GM23248 (cell line): ENCODE results near the gene GABRG3. TPM values are rescaled to one million over a fixed set of nuclear protein-coding genes. Genes with fewer than 3 reads are reported as not detected.

Experiments
- DNase-seq: peaks from one replicate; pipeline ENCODE4 v3.0.0-alpha.2; 2015
- H2AFZ ChIP-seq: fragments of 200-600 bp; sonication (generic); 2 replicates; pipeline ENCODE4 v1.6.1; 2016; ENCODE audit warnings: antibody characterized with exemption
- H3F3A ChIP-seq: fragments of 200-600 bp; sonication (generic); 2 replicates; pipeline ENCODE4 v1.6.1; 2016; ENCODE audit warnings: mild to moderate bottlenecking, antibody characterized with exemption, mixed run types; ENCODE audit not compliant: insufficient read depth
- H3K27ac ChIP-seq: fragments of 200-600 bp; sonication (generic); 2 replicates; pipeline ENCODE4 v1.5.1; 2016; ENCODE audit warnings: mild to moderate bottlenecking
- H3K27me3 ChIP-seq: fragments of 200-600 bp; sonication (generic); replicated peaks from 2 replicates; pipeline ENCODE4 v1.6.1; 2016; ENCODE audit warnings: mild to moderate bottlenecking; ENCODE audit not compliant: insufficient read depth
- H3K36me3 ChIP-seq: fragments of 200-600 bp; sonication (generic); 2 replicates; pipeline ENCODE4 v1.6.1; 2016; ENCODE audit warnings: low read depth, mild to moderate bottlenecking
- H3K4me1 ChIP-seq: fragments of 200-600 bp; sonication (generic); 2 replicates; pipeline ENCODE4 v1.6.1; 2016; ENCODE audit warnings: mild to moderate bottlenecking; ENCODE audit not compliant: insufficient read depth
- H3K4me2 ChIP-seq: fragments of 200-600 bp; sonication (generic); one replicate; pipeline ENCODE4 v1.6.1; 2016; ENCODE audit warnings: mild to moderate bottlenecking; ENCODE audit not compliant: unreplicated experiment
- H3K4me3 ChIP-seq: fragments of 200-600 bp; sonication (generic); 2 replicates; pipeline ENCODE4 v1.5.1; 2016; ENCODE audit warnings: mild to moderate bottlenecking
- H3K79me2 ChIP-seq: fragments of 200-600 bp; sonication (generic); 2 replicates; pipeline ENCODE4 v1.6.1; 2016; ENCODE audit warnings: mild to moderate bottlenecking; ENCODE audit not compliant: insufficient read depth
- H3K9ac ChIP-seq: fragments of 200-600 bp; sonication (generic); 2 replicates; pipeline ENCODE4 v1.6.1; 2016; ENCODE audit warnings: mild to moderate bottlenecking
- H3K9me2 ChIP-seq: fragments of 200-600 bp; sonication (generic); 2 replicates; pipeline ENCODE4 v1.6.1; 2016; ENCODE audit warnings: mixed run types, mild to moderate bottlenecking, moderate library complexity; ENCODE audit not compliant: insufficient read depth
- H3K9me3 ChIP-seq: fragments of 200-600 bp; sonication (generic); one replicate; pipeline ENCODE4 v1.6.1; 2017; ENCODE audit warnings: low read depth
- H4K20me1 ChIP-seq: fragments of 200-600 bp; sonication (generic); 2 replicates; pipeline ENCODE4 v1.6.0; 2016; ENCODE audit not compliant: insufficient read depth
- EZH2 ChIP-seq: fragments of 200-600 bp; sonication (generic); IDR thresholded peaks from 2 replicates; pipeline ENCODE4 v1.6.1; 2018; ENCODE audit warnings: antibody characterized with exemption, mild to moderate bottlenecking; ENCODE audit not compliant: insufficient read depth, poor library complexity, severe bottlenecking
- EZH2phosphoT487 ChIP-seq: fragments of 200-600 bp; sonication (generic); IDR thresholded peaks from 2 replicates; pipeline ENCODE4 v1.6.1; 2018; ENCODE audit warnings: antibody characterized with exemption, moderate library complexity, mild to moderate bottlenecking, low read depth; ENCODE audit not compliant: insufficient read depth
- WGBS, 2 experiments: methylation state at CpG; one replicate each; pipeline ENCODE4 v1.1.6; 2015 to 2017; ENCODE audit warnings: low lambda C conversion rate in 2 of 2, low coverage in 1 of 2; ENCODE audit errors: missing lambda C conversion rate in 2 of 2; 5-methylcytosine and 5-hydroxymethylcytosine counted together
- in situ Hi-C: fragments of 300-500 bp; cut with MboI; formaldehyde crosslinking; loops from 2 replicates; pipeline ENCODE4 v1.15.0; 2020
- polyA plus RNA-seq: library from polyadenylated mRNA; unstranded; fragments of >200 nt; fragmentation: Nextera tagmentation; extraction: Ambion mirVana; gene quantifications from 2 replicates; pipeline ENCODE4 v1.2.1, GENCODE V29; 2016
- total RNA-seq: library from RNA; depleted of rRNA; stranded (reverse); fragments of >200 nt; shearing (Covaris generic); gene quantifications from 2 replicates; pipeline ENCODE4 v1.2.3, GENCODE V29; 2014

The GABRG3 gene
- total and polyA plus RNA-seq, 2 experiments from 2014 or later = not detected

DNA sequence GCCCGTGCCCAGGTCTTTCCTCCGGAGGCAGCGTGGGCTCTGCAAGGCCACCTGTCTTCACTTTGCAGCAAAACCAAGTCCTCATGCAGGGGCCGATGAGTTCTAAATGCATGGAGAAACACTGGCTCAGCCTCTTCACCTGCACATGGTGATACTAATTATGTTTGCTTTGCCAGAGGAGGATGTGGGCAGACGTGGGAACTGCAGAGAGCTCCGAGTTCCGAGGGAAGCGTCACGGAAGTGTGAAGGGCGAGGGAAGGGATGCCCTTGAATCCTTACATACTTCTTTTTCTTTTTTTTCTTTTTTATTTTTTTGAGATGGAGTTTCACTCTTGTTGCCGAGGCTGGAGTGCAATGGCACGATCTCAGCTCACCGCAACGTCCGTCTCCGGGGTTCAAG lies 74.8 kb downstream of the GABRG3 start:
- no peaks in the 10 kb centered on the region for H3K27me3 ChIP-seq
- no peaks in the 10 kb centered on the region for H3K79me2 ChIP-seq
- no peaks in the 10 kb centered on the region for H3F3A ChIP-seq
- DNase-seq = no peak
- H3K27ac ChIP-seq = no peak overlapping the region
- H3K36me3 ChIP-seq = no peaks in the 10 kb centered on the region
- H3K4me1 ChIP-seq = no peaks in the 10 kb centered on the region
- no peak overlapping the region for H3K9ac ChIP-seq
- H3K4me3 ChIP-seq = no peak overlapping the region
- TF ChIP-seq EZH2 = no peak
- no peak for TF ChIP-seq EZH2phosphoT487
- H2AFZ ChIP-seq = no peak overlapping the region
- in situ Hi-C loops = no loop called here
- no peaks in the 10 kb centered on the region for H3K9me3 ChIP-seq
- no peaks in the 10 kb centered on the region for H4K20me1 ChIP-seq
- H3K4me2 ChIP-seq = no peak overlapping the region
- WGBS, 2 experiments = 55 to 58% methylated on average over 16 of the region's 16 CpGs
- no peaks in the 10 kb centered on the region for H3K9me2 ChIP-seq

DNA sequence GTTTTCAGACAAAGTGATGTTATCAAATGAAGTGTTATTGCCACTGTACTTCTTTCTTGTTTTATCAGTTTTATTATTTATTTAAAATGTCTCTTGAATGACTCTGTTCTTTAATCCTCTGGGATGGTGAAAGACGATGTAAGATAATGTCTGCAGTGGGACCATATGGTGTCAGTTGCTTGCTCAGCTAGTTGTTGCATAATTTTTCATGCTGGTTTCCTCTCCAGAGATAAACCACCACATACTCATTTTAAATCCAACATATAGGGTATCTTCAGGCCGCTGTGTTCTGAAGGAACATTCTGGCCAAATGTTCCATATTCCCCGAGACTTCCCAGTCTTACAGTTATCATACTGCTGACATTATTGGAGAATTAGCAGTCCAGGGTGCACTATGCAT lies 75.9 kb downstream of the GABRG3 start:
- Histone ChIP-seq H3K4me3 (no peak overlapping the region), H3K27me3 (no peaks in the 10 kb centered on the region), H3K36me3 (no peaks in the 10 kb centered on the region), H3K9me2 (no peaks in the 10 kb centered on the region), H3K9me3 (no peaks in the 10 kb centered on the region), H3K79me2 (no peaks in the 10 kb centered on the region), H3K4me2 (no peak overlapping the region), H4K20me1 (no peaks in the 10 kb centered on the region), H3F3A (no peaks in the 10 kb centered on the region), H3K27ac (no peak overlapping the region), H3K4me1 (no peaks in the 10 kb centered on the region), H3K9ac (no peak overlapping the region), H2AFZ (no peak overlapping the region)
- TF ChIP-seq EZH2 (no peak), EZH2phosphoT487 (no peak)
- 15 to 27% methylated on average over 3 of the region's 3 CpGs for WGBS, 2 experiments
- DNase-seq = no peak
- in situ Hi-C loops = no loop called here

DNA sequence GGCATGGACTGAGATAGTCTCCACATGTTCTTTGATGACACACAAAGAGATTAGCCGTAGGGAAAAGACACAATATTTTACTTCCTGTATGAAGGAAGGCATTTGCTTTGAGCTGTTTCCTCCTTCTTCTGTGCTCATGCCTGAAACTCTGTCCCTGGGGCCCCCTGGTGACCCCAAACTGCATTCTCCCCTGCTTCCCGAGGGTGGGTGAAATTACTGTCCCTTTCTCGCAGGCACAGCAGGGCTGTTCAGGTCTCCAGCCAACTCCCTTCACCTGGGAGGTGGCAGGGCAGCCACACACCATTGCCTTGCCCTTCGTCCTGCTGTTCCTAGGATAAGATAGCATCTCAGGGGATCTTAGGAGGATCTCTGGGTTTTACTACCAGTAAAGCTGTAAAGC lies 79.2 kb downstream of the GABRG3 start:
- no peak overlapping the region for H3K9ac ChIP-seq
- H3K4me1 ChIP-seq = no peaks in the 10 kb centered on the region
- H4K20me1 ChIP-seq = no peaks in the 10 kb centered on the region
- H3K36me3 ChIP-seq = no peaks in the 10 kb centered on the region
- no peaks in the 10 kb centered on the region for H3F3A ChIP-seq
- H3K4me3 ChIP-seq = no peak overlapping the region
- no peak for TF ChIP-seq EZH2phosphoT487
- 27 to 33% methylated on average over 4 of the region's 4 CpGs for WGBS, 2 experiments
- H2AFZ ChIP-seq = no peak overlapping the region
- no peaks in the 10 kb centered on the region for H3K9me3 ChIP-seq
- no peaks in the 10 kb centered on the region for H3K27me3 ChIP-seq
- H3K79me2 ChIP-seq = no peaks in the 10 kb centered on the region
- no peak overlapping the region for H3K4me2 ChIP-seq
- no peak for DNase-seq
- in situ Hi-C loops = no loop called here
- no peak overlapping the region for H3K27ac ChIP-seq
- H3K9me2 ChIP-seq = no peaks in the 10 kb centered on the region

DNA sequence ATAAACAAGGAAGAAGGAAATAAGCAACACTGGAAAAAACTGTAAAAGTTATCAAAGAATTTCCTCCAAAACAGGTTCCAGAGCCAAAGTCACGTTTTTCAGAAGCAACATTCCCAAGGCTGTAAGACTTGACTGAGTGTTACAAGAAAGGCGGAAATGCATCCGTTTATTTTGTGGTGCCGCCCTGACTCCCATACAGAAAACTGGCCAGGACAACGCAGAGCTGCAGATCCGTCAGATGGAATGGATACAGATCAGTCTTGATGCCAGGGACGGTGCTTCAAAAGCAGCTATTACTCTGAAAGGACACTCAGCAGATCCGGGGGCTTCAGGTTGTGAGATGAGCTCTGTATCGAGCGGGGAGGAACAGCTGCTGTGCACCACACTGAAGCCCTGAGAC lies 83.4 kb downstream of the GABRG3 start:
- H3K36me3 ChIP-seq = no peaks in the 10 kb centered on the region
- H3K4me2 ChIP-seq = no peak overlapping the region
- H4K20me1 ChIP-seq = no peaks in the 10 kb centered on the region
- DNase-seq = no peak
- H3F3A ChIP-seq = 0 out of 2 replicates have a peak, but pooled peaks cover 9% of the 10 kb centered on the region
- H3K79me2 ChIP-seq = no peaks in the 10 kb centered on the region
- H3K4me1 ChIP-seq = no peaks in the 10 kb centered on the region
- no peak overlapping the region for H3K9ac ChIP-seq
- no peak overlapping the region for H2AFZ ChIP-seq
- in situ Hi-C loops = no loop called here
- H3K9me3 ChIP-seq = no peaks in the 10 kb centered on the region
- no peak overlapping the region for H3K27ac ChIP-seq
- no peaks in the 10 kb centered on the region for H3K27me3 ChIP-seq
- 37 to 38% methylated on average over 10 of the region's 10 CpGs for WGBS, 2 experiments
- no peak for TF ChIP-seq EZH2
- TF ChIP-seq EZH2phosphoT487 = no peak
- no peaks in the 10 kb centered on the region for H3K9me2 ChIP-seq
- H3K4me3 ChIP-seq = no peak overlapping the region
